ENCODE data around the gene UGT1A8.

- TF ChIP-seq CTCF (conservative IDR thresholded peaks at IDR 0.05 in 1 of 2, IDR thresholded peaks at IDR 0.05 in 1 of 2; ENCODE audit: low read depth in 1 of 2, low read length in 2 of 2) (no peak), EZH2 (IDR thresholded peaks at IDR 0.05; ENCODE audit: low read length, missing control alignments) (no peak)
These were observed 19.9 kb upstream of the UGT1A8 start for GRCh38 chr2:233597522-233597921.
